UCSD-AML1 (cell line): Measurements from ENCODE around the gene GAPDHS.

Experiments
- DNase-seq: peaks from one replicate; lab custom pipeline; 2025; ENCODE audit not compliant: unreplicated experiment; lab: John Stamatoyannopoulos, UW

Gene GAPDHS

GRCh38 chr19:35509861-35510625 is 23.2 kb upstream of the GAPDHS start:
- peak; percentile 55 for DNase-seq

DNA sequence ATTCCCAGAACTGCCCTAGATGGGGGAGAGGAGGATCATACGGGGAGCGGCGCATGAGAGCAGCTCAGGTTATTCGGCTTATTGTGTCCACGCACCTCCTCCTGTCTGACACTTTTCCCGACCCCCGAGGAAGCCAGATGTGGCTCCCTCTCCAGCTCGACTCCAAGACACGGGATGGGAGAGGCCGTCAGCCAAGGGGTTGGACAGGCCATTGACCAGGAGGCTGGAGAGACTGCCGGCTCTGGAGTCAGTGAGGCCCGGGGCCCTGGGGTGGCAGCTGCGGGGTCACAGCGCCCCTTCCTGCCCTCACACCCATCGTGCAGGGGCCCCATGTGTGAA is 22.7 kb upstream of the GAPDHS start:
- no peak for DNase-seq

- DNase-seq: no peak
Measured at GRCh38 chr19:35511337-35511736, 21.9 kb upstream of the GAPDHS start.

GRCh38 chr19:35512831-35513627 is 20.2 kb upstream of the GAPDHS start:
- no peak for DNase-seq

DNA sequence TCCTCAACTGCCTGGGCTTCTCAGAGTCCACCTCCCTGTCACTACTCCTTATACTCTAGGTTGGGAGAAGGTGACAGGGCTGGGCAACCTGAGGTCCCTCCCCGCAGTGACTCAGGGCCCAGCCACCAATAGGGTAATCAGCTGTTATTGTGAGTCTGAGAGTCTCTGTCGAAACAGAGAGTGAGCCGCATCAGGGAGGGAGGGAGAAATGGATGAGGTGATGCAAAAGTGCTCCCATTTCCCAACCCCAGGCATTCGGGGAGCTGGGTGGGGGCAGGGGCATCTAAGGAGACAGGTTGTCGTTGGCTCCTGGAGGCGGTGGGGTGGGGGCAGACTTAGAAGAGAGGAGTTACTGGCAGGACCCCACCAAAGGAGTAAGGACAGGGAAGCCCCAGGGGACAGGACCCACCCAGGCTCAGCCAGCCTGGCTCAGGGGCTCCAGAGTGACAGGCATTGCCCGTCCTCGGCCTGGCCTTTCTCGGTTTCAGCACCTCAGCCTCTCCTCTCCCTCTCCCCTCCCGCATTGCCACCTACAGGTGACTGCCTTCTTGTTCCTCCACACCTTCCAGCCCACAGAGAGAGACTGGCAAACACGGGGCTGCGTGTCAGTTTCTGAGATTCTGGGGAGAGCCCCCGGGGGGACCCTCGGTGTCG is 19.5 kb upstream of the GAPDHS start, which contains the start of gene DMKN:
DMKN (minus strand) TSS at position 22 of the 654 bp plus-strand sequence. CDS start 174 bp downstream, outside the sequence.
- DNase-seq: no peak

DNA sequence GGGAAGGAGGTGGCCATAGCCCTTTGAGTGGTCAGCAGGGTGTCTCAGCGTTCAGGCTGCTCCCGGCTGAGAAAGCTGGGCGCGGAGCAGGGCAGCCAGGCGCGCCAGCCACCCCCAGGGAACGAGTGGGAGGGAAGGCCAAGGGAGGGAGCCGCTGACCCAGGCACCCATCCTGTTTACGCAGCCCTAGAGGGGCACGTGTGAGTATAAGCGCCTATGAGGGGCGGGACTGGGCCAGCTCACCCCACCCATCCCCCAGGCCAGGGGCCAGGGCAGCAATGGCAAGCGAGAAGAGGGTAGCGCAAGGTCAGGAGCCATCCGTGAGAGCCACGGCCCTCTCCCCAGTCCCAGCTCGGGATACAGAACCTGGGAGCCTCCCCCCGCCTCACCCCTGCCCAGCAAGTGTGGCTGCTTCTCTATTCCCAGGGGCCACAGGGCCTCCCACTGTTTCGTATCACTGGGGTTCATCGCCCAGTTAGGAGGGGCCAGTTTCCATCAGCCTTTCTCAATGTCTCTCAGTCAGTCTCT is 18.9 kb upstream of the GAPDHS start:
- no peak for DNase-seq

DNA sequence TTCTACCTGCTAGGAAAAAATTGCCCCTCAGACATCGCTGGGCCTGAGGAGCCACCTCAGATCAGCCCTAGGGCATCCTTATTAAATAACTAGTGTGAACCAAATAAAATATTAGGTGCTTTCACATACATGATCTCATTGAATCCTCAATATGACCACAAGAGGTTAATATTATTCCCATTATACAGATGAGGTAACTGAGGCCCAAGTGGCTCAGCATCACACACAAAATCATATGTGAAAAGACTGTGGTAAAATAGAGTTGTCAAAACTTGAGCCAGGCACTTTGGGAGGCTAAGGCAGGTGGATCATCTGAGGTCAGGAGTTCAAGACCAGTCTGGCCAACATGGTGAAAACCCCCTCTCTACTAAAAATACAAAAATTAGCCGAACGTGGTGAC is 16.9 kb upstream of the GAPDHS start:
- no peak for DNase-seq

GRCh38 chr19:35517342-35517741 is 15.9 kb upstream of the GAPDHS start:
- no peak for DNase-seq

DNA sequence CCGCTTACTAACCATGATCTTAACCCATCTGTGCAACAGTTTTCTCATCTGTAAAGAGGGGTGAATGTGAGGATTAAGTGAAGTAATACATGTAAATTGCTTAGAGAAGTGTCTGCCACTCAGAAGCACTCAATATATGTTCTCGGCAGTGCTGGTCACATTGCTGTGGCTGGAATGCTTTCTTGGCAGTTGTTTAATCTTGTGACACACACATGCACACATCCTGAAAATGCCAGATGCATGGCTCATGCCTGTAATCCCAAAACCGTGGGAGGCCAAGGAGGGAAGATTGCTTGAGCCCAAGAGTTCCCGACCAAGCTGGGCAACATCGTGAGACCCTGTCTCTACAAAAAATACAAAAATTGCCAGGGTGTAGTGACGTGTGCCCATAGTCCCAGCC is 14.9 kb upstream of the GAPDHS start:
- no peak for DNase-seq

DNA sequence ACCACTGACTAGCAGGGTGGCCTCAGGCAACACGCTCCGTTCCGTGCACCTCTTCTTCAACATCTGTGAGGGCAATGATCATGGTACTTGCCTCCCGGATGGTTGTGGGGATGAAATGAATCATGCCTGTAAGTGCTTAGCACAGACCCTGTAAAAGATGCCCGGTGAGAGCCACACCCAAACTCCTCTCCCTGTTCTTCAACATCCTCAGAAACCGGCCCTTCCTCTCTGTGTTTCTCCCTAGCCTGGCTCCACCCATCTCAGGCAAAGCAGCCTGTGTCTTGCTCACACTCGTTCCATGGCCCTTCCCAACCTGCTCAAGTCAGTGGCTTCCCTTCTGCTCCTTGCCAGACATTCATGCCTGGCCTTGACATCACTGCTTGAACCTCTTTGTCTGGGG is 14.0 kb upstream of the GAPDHS start:
- no peak for DNase-seq

DNA sequence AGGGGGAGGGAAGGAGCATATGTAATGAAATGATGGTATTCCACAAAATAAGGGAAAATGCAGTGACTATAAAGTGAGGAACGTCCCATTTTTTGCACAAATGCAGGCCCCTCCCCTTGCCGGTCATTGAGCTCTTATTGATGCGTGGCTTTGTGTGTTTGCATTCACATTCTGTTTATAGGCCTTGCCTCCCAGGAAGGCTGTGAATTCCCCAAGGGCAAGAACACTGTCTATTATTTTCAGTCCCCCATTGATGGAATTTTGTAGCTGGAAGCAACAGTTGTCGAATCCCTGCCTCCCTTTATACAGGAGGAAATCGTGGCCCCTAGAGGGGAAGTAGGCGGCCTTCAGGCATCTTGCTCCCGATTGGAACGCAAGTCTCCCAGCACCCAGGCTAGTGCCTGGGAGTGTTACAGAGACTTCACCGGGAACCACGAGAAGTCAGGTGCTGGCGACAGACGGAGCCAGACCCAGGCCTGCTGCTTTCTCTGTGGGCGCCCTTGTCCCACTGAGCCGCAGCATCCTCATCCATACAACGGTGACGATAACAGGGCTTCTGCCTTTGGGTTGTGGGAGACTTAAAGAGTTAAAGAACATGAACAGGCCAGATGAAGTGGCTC is 12.0 kb upstream of the GAPDHS start:
- no peak for DNase-seq

- no peak for DNase-seq
Measured at GRCh38 chr19:35522745-35523327, 10.4 kb upstream of the GAPDHS start.

DNA sequence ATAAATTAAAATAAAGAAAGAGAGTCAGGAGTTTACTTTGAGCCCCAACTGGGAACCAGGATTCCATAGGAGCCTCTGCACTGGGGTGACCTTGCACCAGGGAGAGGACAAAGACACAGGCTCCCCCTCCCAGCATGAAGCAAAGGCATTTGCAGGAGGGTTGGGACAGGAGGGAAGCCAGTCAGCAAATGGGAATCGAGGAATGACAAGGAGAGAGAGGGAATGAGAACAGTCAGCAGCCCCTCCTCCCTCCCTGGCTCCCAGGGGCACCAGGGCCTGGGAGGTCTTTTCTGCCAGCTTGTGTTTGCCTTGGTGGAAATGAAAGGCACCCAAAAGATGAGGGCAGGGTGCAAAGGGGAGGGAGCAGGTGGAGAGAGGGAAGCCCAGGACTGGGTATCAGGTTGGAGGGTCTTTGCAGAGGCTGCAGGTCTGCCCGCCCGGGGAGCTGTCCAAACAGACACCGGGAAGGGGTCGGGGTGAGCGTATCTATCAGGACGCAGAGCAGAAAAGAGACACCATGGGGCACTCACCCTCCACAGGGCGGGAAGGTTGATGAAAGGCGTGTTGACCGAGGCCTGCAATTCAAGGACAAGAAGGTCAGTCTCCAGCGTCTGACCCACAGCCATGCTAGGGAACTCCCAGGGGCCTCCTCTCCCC is 8.9 kb upstream of the GAPDHS start:
- DNase-seq: no peak

- no peak for DNase-seq
Measured at GRCh38 chr19:35525873-35526272, 7.4 kb upstream of the GAPDHS start.

GRCh38 chr19:35528218-35529038 is 4.8 kb upstream of the GAPDHS start, which contains the start of gene SBSN:
TSS of gene SBSN (minus strand) at chr19:35528311. CDS start at chr19:35528281, 30 bp downstream.
- DNase-seq: no peak

- no peak for DNase-seq
Measured at GRCh38 chr19:35529241-35530218, 3.7 kb upstream of the GAPDHS start.

- no peak for DNase-seq
Measured at GRCh38 chr19:35531291-35531690, 2.0 kb upstream of the GAPDHS start.

DNA sequence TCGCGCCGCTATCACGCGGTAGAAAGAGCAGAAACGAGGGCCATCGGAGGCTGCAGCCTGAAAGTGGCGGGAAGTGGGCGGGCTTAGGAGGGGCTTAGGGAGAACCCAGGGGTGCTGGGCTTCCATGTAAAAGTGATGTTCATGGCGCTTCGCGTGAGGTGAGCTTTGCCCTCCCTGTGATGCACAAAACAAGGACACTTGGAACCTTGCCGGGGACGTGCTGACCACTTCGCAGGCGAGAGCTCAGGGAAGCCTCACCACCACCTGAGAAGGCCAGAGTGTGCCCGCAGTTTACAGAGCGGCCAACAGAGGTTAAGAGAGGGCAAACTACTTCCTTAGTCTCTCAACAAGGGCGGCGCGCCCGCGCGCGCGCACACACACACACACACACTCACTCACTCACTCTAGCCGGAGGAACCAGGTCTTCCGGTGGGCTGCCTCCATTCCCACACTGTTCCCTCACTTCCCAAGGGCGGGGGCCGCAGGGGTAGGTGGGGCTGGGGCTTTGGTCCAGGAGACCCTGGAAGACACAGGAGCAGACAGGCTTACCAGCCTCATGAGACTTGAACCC is 651 bp downstream of the GAPDHS start:
- peak; percentile 62 for DNase-seq
